Astrocyte of the spinal cord (primary cell): ENCODE data around the gene PLEKHA4.
"Not testable (repeated sequence)": the region's sequence is repeated elsewhere in the genome, so short reads cannot be mapped to it uniquely, and the experiment has no call there.

Experiments
- DNase-seq: peaks from one replicate; pipeline ENCODE4 v3.0.0; 2011; ENCODE audit warnings: low read depth, low spot score
- H3K4me3 ChIP-seq: 2 replicates; pipeline ENCODE4 v1.5.1; 2011; ENCODE audit warnings: low read depth, mild to moderate bottlenecking, low read length, moderate library complexity
- CTCF ChIP-seq: IDR thresholded peaks from 2 replicates; pipeline ENCODE4 v1.5.1; 2012; ENCODE audit warnings: low read depth, mild to moderate bottlenecking, low read length, inconsistent platforms
- in situ Hi-C: cut with HindIII; loops from 2 replicates; pipeline ENCODE4 v1.10.0; 2017; ENCODE audit warnings: low sequenced_read_pairs

PLEKHA4 gene

GRCh38 chr19:48793271-48793670 is 75.1 kb downstream of the PLEKHA4 start:
- no peak for DNase-seq
- no peak overlapping the region for H3K4me3 ChIP-seq
- TF ChIP-seq CTCF, result no peak
- in situ Hi-C loops, result no loop called here

- DNase-seq, in situ Hi-C loops, H3K4me3 ChIP-seq: not testable (repeated sequence)
These were observed 81.1 kb downstream of the PLEKHA4 start for GRCh38 chr19:48787331-48787730.
